CD4-positive, alpha-beta memory T cell (primary cell): ENCODE data around the gene EOLA2. TPM values are rescaled to one million over a fixed set of nuclear protein-coding genes. Genes with fewer than 3 reads are reported as not detected.
"Not testable (repeated sequence)": the region's sequence is repeated elsewhere in the genome, so short reads cannot be mapped to it uniquely, and the experiment has no call there.

Source experiments
- CTCF ChIA-PET: fragments of 350-600 bp; sonication (Branson Sonifier 250); formaldehyde crosslinking; loops from one replicate; lab custom pipeline; 2021; ENCODE audit warnings: inconsistent platforms; ENCODE audit not compliant: partially characterized antibody; lab: Charles Lee
- POLR2A ChIA-PET: fragments of 350-600 bp; sonication (Branson Sonifier 250); formaldehyde crosslinking; loops from one replicate; lab custom pipeline; 2021; ENCODE audit not compliant: partially characterized antibody; lab: Charles Lee
- DNase-seq, 5 donors: peaks; one replicate each; pipeline versions ENCODE4 v3.0.0 to v3.0.0-alpha.2; 2020 to 2022; ENCODE audit warnings: mixed read lengths in 1 of 5
- H3K27ac ChIP-seq: one replicate; pipeline ENCODE4 v1.7.0; 2013; ENCODE audit warnings: low read depth, low read length
- H3K27me3 ChIP-seq: 2 replicates; pipeline ENCODE4 v1.7.0; 2013; ENCODE audit warnings: mild to moderate bottlenecking, low read length, moderate library complexity; ENCODE audit not compliant: insufficient read depth
- H3K36me3 ChIP-seq: 2 replicates; pipeline ENCODE4 v1.7.0; 2013; ENCODE audit warnings: mild to moderate bottlenecking, low read length, moderate library complexity; ENCODE audit not compliant: insufficient read depth
- H3K4me1 ChIP-seq: 2 replicates; pipeline ENCODE4 v1.7.0; 2013; ENCODE audit warnings: mild to moderate bottlenecking, low read length, moderate library complexity; ENCODE audit not compliant: insufficient read depth
- H3K4me3 ChIP-seq, 2 donors: one replicate each; pipeline ENCODE4 v1.7.0; 2013; ENCODE audit warnings: low read length in 2 of 2, mild to moderate bottlenecking in 1 of 2
- H3K9me3 ChIP-seq, 2 donors: one replicate each; pipeline ENCODE4 v1.7.0; 2013; ENCODE audit warnings: low read length in 2 of 2, control low read depth in 1 of 2; ENCODE audit not compliant: control insufficient read depth in 1 of 2
- H3K27ac Mint-ChIP-seq, 7 donors: one replicate each; pipeline ENCODE4 v1.8.0; 2020 to 2021; ENCODE audit warnings: mixed read lengths in 7 of 7, mild to moderate bottlenecking in 6 of 7, inconsistent platforms in 3 of 7, moderate library complexity in 3 of 7
- H3K27me3 Mint-ChIP-seq, 2 donors: one replicate each; pipeline ENCODE4 v1.8.0; 2020 to 2021; ENCODE audit warnings: mixed read lengths in 2 of 2
- H3K36me3 Mint-ChIP-seq, 2 donors: one replicate each; pipeline ENCODE4 v1.8.0; 2020 to 2021; ENCODE audit warnings: mixed read lengths in 2 of 2, inconsistent platforms in 1 of 2, mild to moderate bottlenecking in 1 of 2
- H3K4me1 Mint-ChIP-seq, 4 donors: one replicate each; pipeline ENCODE4 v1.8.0; 2020 to 2021; ENCODE audit warnings: mixed read lengths in 4 of 4, mild to moderate bottlenecking in 1 of 4
- H3K4me3 Mint-ChIP-seq, 8 donors: one replicate each; pipeline ENCODE4 v1.8.0; 2020 to 2021; ENCODE audit warnings: mixed read lengths in 8 of 8, mild to moderate bottlenecking in 7 of 8, moderate library complexity in 6 of 8, inconsistent platforms in 3 of 8
- H3K9me3 Mint-ChIP-seq, 8 donors: one replicate each; pipeline ENCODE4 v1.8.0; 2020 to 2021; ENCODE audit warnings: mixed read lengths in 8 of 8, mild to moderate bottlenecking in 5 of 8, inconsistent platforms in 3 of 8, moderate library complexity in 1 of 8
- intact Hi-C: fragments of 100-400 bp; cut with micrococcal nuclease; formaldehyde crosslinking; loops from one replicate; pipeline ENCODE4 v1.15.1; 2023
- polyA plus RNA-seq, 2 donors: library from polyadenylated mRNA; unstranded; fragments of 300-500 nt; fragmentation: Illumina TruSeq; gene quantifications; one replicate each; pipeline ENCODE4 v1.2.3, GENCODE V29; 2021
- total RNA-seq, 2 experiments: library from RNA; stranded (reverse); gene quantifications; one replicate each; pipeline ENCODE4 v1.2.3, GENCODE V29; 2021

The EOLA2 gene
- total and polyA plus RNA-seq, 4 experiments from 2014 or later = 22.3 to 41.1 (median 38.4) TPM

DNA sequence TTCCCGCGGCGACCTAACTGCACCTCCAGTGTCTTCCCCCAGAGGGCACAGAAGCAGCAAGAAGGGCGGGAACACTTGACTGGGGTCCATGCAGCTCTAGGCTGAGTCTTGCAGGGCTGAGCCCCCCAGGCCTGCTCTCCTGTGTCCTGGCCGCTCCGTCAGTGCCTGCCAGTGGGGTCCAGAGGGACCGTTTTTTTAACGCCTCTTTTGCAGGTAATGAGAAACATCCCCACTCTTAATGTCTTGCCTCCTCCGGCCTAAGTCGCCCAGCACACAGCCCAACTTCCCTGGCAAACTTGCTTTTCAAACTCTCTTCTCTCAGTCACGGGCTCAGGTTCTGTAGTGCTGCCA, 2.4 kb upstream of the EOLA2 start:
- peaks cover 11% of the 10 kb centered on the region for H3K4me1 ChIP-seq
- H3K36me3 Mint-ChIP-seq, H3K4me3 ChIP-seq, H3K9me3 Mint-ChIP-seq, H3K27me3 Mint-ChIP-seq, H3K36me3 ChIP-seq, H3K27me3 ChIP-seq, H3K9me3 ChIP-seq, H3K27ac ChIP-seq, DNase-seq: not testable (repeated sequence)
- Mint-ChIP-seq H3K4me3 (peak overlapping the region in 7 of 8 donors; percentile 83 to 92 (median 89)), H3K4me1 (peaks cover 3 to 16% (median 8%) of the 10 kb centered on the region in 4 donors), H3K27ac (peak overlapping the region; percentile 92 to 97 (median 95))
- intact Hi-C loops = loop anchor here (2.0 kb wide), 1 partner anchor 22 kb away; no protein-coding TSS in a partner anchor
- POLR2A ChIA-PET = interaction anchor here (0.7 to 3.9 kb wide), 10 partner anchors 28 to 1456 kb away, joined by 3 to 83 read pairs (median 6); partner anchors contain the start of genes EOLA1, IDS, MAMLD1 and MTM1
- CTCF ChIA-PET = interaction anchor here (1.0 to 4.1 kb wide), 11 partner anchors 9 to 752 kb away, joined by 3 to 30 read pairs (median 4); partner anchors contain the start of genes EOLA1, IDS, MTM1 and MTMR1

DNA sequence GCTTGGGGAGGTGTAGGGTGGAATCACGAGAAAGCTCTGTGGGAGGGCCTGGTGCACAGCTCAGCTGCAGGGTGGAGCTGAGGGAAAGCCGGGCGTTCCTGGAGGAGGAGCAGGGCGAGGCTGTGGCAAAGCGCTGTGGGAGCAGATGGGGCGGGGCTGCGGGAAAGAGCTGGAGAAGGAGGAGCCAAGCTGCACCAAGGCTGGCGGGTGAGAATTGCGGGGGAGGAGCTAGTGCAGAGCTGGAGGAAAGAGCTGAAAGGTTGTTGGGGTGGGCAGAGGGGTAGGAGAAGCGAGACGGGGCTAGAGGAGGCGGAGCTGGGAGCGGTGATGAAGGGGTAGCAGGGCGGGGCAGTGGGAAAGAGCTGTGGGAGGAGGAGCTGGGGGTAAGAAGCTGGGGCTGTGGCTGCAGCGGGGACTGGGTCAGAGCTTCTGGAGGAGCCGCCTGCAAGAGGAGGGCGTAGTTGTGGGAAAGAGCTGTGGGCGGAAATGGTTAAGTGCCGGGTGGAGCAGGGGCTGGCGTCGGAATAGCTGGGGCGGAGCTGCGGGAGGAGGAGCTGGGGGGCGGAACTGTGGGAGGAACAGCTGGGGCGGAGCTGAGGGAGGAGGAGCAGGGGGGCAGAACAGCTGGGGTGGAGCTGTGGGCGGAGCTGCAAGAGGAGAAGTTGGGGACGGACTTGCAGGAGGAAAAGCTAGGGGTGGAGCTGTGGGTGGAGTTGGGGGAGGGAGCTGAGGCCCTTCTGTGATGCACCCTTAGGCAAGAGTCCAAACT, 1.8 kb upstream of the EOLA2 start:
- Histone ChIP-seq H3K27ac (peak overlapping the region; percentile 68), H3K36me3 (no peaks in the 10 kb centered on the region), H3K9me3 (no peaks in the 10 kb centered on the region), H3K27me3 (no peaks in the 10 kb centered on the region), H3K4me3 (peak overlapping the region; percentile 52 to 68), H3K4me1 (peaks cover 11% of the 10 kb centered on the region)
- peak; percentile 89 to 97 (median 93) for DNase-seq
- CTCF ChIA-PET = interaction anchor here (0.8 to 4.1 kb wide), 13 partner anchors 10 to 752 kb away, joined by 3 to 30 read pairs (median 4); partner anchors contain the start of genes EOLA1, IDS, MTM1 and MTMR1
- intact Hi-C loops = loop anchor here (2.0 kb wide), 1 partner anchor 23 kb away; no protein-coding TSS in a partner anchor
- peaks cover 0 to 2% (median 0%) of the 10 kb centered on the region in 8 donors for H3K9me3 Mint-ChIP-seq
- H3K4me1 Mint-ChIP-seq = peaks cover 3 to 16% (median 8%) of the 10 kb centered on the region in 4 donors
- POLR2A ChIA-PET = interaction anchor here (0.7 to 3.9 kb wide), 11 partner anchors 27 to 1456 kb away, joined by 3 to 83 read pairs (median 5); partner anchors contain the start of genes EOLA1, IDS, MAMLD1 and MTM1
- peak overlapping the region; percentile 83 to 92 (median 90) for H3K4me3 Mint-ChIP-seq
- no peaks in the 10 kb centered on the region for H3K27me3 Mint-ChIP-seq
- peaks cover 0 to 3% of the 10 kb centered on the region in 2 donors for H3K36me3 Mint-ChIP-seq
- H3K27ac Mint-ChIP-seq = peak overlapping the region; percentile 92 to 97 (median 95)

DNA sequence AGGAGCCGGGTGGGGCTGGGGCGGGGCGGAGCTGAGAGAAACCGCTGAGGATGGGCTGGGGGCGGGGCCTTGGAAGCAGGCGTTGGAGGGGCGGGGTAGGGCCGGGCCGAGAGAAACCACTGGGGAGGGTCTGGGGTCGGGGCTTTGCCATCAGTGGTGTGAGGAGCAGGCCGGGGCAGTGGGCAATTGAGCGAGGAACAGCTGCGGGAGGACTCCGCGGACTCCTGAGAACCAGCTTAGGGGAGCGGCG, 1.3 kb upstream of the EOLA2 start:
- CTCF ChIA-PET = interaction anchor here (0.7 to 4.1 kb wide), 11 partner anchors 10 to 744 kb away, joined by 3 to 30 read pairs (median 3); partner anchors contain the start of genes EOLA1 and IDS
- Histone ChIP-seq H3K27ac (peak overlapping the region; percentile 68), H3K27me3 (no peaks in the 10 kb centered on the region), H3K4me1 (peaks cover 11% of the 10 kb centered on the region), H3K9me3 (no peaks in the 10 kb centered on the region), H3K36me3 (no peaks in the 10 kb centered on the region), H3K4me3 (peak overlapping the region; percentile 52 to 68)
- POLR2A ChIA-PET = interaction anchor here (0.7 to 3.9 kb wide), 11 partner anchors 27 to 1457 kb away, joined by 3 to 83 read pairs (median 6); partner anchors contain the start of genes EOLA1, IDS, MAMLD1 and MTM1
- H3K9me3 Mint-ChIP-seq = peaks cover 0 to 2% (median 0%) of the 10 kb centered on the region in 8 donors
- H3K36me3 Mint-ChIP-seq = peaks cover 0 to 5% of the 10 kb centered on the region in 2 donors
- DNase-seq = peak in 1 of 5 donors; percentile 86
- peak overlapping the region; percentile 83 to 92 (median 90) for H3K4me3 Mint-ChIP-seq
- peaks cover 3 to 16% (median 8%) of the 10 kb centered on the region in 4 donors for H3K4me1 Mint-ChIP-seq
- H3K27ac Mint-ChIP-seq = peak overlapping the region; percentile 92 to 97 (median 95)
- no peaks in the 10 kb centered on the region for H3K27me3 Mint-ChIP-seq
- intact Hi-C loops = no loop called here

DNA sequence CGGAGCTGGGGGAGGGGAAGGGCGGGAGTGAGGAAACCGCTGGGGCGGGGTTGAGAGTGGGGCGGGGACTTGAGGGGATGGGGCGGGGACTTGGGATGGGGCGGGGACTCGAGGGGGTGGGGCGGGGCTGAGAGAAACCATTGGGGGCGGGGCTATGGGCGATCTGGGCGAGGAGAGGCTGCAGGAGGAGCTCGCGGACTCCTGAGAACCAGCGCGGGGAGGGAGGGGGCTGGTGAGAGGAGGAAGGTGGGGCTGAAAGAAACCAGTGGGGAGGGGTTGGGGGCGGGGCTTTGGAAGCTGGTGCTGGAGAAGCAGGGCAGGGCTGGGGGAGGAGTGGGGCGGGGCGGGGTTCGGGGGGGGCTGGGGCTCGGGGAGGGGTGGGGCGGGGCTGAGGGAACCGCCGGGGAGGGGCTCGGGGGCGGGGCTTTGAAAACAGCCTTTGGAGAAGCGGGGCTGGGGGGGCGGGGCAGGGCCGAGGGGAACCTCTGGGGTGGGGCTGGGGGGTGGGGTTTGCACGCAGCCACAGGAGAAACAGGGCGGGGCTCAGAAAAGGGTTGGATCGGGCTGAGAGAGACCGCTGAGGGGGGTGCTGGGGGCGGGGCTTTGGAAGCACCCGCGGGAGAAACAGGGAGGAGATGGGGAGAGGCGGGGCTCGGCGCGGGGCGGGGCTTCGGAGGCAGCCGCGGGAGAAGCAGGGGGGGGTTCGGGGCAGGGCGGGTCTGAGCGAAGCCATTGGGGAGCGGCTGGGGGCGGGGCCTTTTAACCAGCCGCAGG, 777 bp upstream of the EOLA2 start:
- peak; percentile 84 to 95 (median 91) for DNase-seq
- peaks cover 3 to 16% (median 8%) of the 10 kb centered on the region in 4 donors for H3K4me1 Mint-ChIP-seq
- peak overlapping the region in 6 of 7 donors; percentile 93 to 100 (median 98) for H3K27ac Mint-ChIP-seq
- Histone ChIP-seq H3K36me3 (no peaks in the 10 kb centered on the region), H3K9me3 (no peaks in the 10 kb centered on the region), H3K4me1 (peaks cover 11% of the 10 kb centered on the region), H3K27me3 (no peaks in the 10 kb centered on the region), H3K27ac (peak overlapping the region; percentile 90), H3K4me3 (peak overlapping the region in 1 of 2 donors; percentile 66)
- H3K9me3 Mint-ChIP-seq = peaks cover 0 to 2% (median 0%) of the 10 kb centered on the region in 8 donors
- intact Hi-C loops = no loop called here
- peak overlapping the region; percentile 80 to 97 (median 92) for H3K4me3 Mint-ChIP-seq
- POLR2A ChIA-PET = interaction anchor here (0.6 to 3.9 kb wide), 13 partner anchors 26 to 1457 kb away, joined by 3 to 83 read pairs (median 4); partner anchors contain the start of genes EOLA1, IDS, MTM1 and MTMR1
- CTCF ChIA-PET = interaction anchor here (0.6 to 4.1 kb wide), 8 partner anchors 11 to 745 kb away, joined by 3 to 30 read pairs (median 4); partner anchors contain the start of gene EOLA1
- H3K36me3 Mint-ChIP-seq = peaks cover 0 to 8% of the 10 kb centered on the region in 2 donors
- H3K27me3 Mint-ChIP-seq = no peaks in the 10 kb centered on the region

DNA sequence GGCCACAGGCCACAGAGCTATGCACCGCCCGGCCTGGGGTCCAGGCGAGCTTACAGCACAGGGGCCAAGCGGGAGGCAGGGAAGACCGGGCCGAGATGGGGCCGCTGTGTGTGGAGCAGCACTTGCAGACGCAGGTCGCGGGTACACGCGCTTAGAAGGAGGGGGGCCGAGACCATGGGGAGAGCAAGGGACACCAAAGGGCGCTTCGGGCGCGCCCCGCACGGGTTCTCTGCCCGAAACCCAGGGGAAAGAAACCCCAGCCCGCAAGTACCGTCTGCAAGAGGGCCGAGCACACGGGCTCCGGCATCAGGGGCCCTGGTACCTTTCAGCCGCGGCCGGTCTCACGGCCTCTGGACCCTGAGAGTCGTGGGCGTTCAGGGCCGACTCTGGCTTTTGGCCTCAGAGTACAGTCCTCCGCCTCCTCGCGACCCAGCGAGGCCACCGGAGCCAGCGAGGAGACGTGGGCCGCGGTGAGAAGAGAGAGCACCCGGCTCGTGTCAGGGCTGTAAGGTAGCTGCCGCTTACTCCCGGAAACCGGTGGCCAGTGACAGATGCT, 342 bp downstream of the EOLA2 start:
- Histone ChIP-seq H3K36me3 (no peaks in the 10 kb centered on the region), H3K4me1 (peaks cover 11% of the 10 kb centered on the region), H3K27me3 (no peaks in the 10 kb centered on the region), H3K9me3 (no peaks in the 10 kb centered on the region), H3K27ac (peak overlapping the region; percentile 90), H3K4me3 (peak overlapping the region; percentile 22 to 66)
- peak overlapping the region; percentile 80 to 97 (median 93) for H3K4me3 Mint-ChIP-seq
- H3K27me3 Mint-ChIP-seq = no peaks in the 10 kb centered on the region
- peaks cover 0 to 2% (median 0%) of the 10 kb centered on the region in 8 donors for H3K9me3 Mint-ChIP-seq
- DNase-seq = peak in 2 of 5 donors; percentile 8 to 65
- peaks cover 0 to 8% of the 10 kb centered on the region in 2 donors for H3K36me3 Mint-ChIP-seq
- ChIA-PET CTCF (interaction anchor here (0.9 to 4.1 kb wide), 2 partner anchors 398 to 545 kb away, joined by 3 to 30 read pairs; partner anchors contain the start of gene EOLA1), POLR2A (interaction anchor here (0.6 to 3.9 kb wide), 10 partner anchors 28 to 840 kb away, joined by 3 to 83 read pairs (median 4); partner anchors contain the start of genes EOLA1, IDS and MTM1)
- intact Hi-C loops = no loop called here
- H3K4me1 Mint-ChIP-seq = peaks cover 3 to 16% (median 8%) of the 10 kb centered on the region in 4 donors
- peak overlapping the region; percentile 93 to 100 (median 99) for H3K27ac Mint-ChIP-seq

DNA sequence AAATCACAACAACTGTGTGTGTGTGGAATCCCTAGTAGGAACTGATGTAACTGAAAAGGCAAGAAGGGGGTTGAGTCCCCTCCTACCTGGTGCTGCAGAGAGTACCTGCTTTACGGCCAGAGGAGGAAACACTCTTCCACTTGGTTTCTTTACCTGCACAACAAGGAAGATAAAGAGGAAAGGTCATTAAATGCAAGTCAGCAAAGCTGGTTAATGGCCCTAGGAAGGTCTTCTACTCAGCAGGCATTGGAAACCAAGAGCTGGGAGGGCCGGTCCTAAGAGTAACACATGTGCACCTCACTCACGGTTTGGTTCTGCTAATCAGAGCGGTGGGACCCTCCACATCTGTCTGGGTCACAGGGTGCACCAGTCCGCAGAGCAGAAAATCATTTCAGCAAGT, 963 bp downstream of the EOLA2 start:
- Histone ChIP-seq H3K4me3 (peak overlapping the region; percentile 22 to 66), H3K27ac (peak overlapping the region; percentile 90), H3K4me1 (peaks cover 11% of the 10 kb centered on the region)
- intact Hi-C loops, H3K27me3 ChIP-seq, CTCF ChIA-PET, H3K9me3 Mint-ChIP-seq, H3K9me3 ChIP-seq, H3K36me3 Mint-ChIP-seq, H3K36me3 ChIP-seq, H3K27me3 Mint-ChIP-seq, DNase-seq: not testable (repeated sequence)
- Mint-ChIP-seq H3K4me3 (peak overlapping the region; percentile 80 to 97 (median 93)), H3K27ac (peak overlapping the region; percentile 57 to 100 (median 86)), H3K4me1 (peaks cover 3 to 16% (median 8%) of the 10 kb centered on the region in 4 donors)
- POLR2A ChIA-PET = interaction anchor here (2.2 to 3.9 kb wide), 3 partner anchors 397 to 757 kb away, joined by 12 to 83 read pairs (median 23); partner anchors contain the start of genes EOLA1 and MTM1
